ENCODE measurements around the gene ATG10. TPM values are rescaled to one million over a fixed set of nuclear protein-coding genes. Genes with fewer than 3 reads are reported as not detected.

The ATG10 gene
- total RNA-seq, 1 donor from 2014 or later, result 8.9 TPM

DNA sequence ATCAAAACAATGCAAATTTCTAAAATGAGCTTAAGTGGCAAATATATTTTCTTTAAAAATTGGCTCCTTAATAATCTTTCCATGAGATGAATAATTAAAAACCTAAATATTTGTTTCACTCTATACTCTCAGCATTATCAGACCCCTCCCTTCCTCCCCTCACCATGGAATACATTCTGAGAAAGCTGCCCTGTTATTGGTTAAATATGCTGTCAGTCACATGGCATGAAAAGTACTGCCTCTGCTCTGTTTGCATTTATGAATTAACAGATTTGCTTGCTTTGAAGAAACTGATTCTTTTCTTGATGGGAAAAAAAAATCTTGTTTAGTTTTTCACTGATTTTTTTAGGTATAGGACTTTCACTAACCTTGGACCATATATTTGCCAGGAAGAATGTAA is 323.3 kb downstream of the ATG10 start:
- Mint-ChIP-seq H3K27me3 (ENCODE audit: low read depth) (no peaks in the 10 kb centered on the region), H3K9me3 (peaks cover 4% of the 10 kb centered on the region), H3K4me1 (ENCODE audit: low read depth) (peaks cover 1% of the 10 kb centered on the region), H3K4me3 (ENCODE audit: low read depth) (no peak overlapping the region), H3K27ac (no peak overlapping the region), H3K36me3 (ENCODE audit: low read depth) (no peaks in the 10 kb centered on the region)
- no peak for DNase-seq (ENCODE audit: low spot score)
- intact Hi-C loops (cut with micrococcal nuclease), result no loop called here

DNA sequence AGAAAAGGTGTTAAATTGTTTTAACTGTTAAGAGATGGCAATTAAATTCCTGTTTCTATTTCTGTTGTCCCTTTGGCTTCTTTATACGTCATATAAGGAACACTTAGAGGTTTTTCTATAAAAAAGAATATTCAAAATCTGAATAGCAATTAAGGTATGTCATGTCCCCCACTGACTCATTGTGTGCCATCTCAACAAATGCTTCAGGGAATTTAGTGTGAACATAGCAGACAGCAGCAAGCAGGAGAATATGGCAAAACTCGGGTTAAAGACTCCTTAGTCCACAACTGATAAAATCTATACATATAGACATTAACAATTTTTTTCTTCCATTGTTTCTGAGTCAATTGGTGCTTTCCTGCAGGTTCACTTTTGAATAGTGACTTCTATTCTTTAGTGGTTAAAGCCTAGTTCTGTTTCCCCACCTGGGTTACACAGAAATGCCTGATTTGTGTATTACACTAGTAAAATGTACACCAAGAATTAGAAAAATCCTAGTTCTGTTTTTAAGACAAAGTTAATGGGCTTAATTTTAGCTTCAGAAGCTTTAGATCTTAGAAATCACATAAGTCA is 324.2 kb downstream of the ATG10 start:
- intact Hi-C loops (cut with micrococcal nuclease), result no loop called here
- no peak overlapping the region for H3K4me3 Mint-ChIP-seq (ENCODE audit: low read depth)
- no peak for DNase-seq (ENCODE audit: low spot score)
- no peaks in the 10 kb centered on the region for H3K36me3 Mint-ChIP-seq (ENCODE audit: low read depth)
- peaks cover 1% of the 10 kb centered on the region for H3K4me1 Mint-ChIP-seq (ENCODE audit: low read depth)
- peaks cover 4% of the 10 kb centered on the region for H3K9me3 Mint-ChIP-seq
- H3K27ac Mint-ChIP-seq, result no peak overlapping the region
- no peaks in the 10 kb centered on the region for H3K27me3 Mint-ChIP-seq (ENCODE audit: low read depth)

DNA sequence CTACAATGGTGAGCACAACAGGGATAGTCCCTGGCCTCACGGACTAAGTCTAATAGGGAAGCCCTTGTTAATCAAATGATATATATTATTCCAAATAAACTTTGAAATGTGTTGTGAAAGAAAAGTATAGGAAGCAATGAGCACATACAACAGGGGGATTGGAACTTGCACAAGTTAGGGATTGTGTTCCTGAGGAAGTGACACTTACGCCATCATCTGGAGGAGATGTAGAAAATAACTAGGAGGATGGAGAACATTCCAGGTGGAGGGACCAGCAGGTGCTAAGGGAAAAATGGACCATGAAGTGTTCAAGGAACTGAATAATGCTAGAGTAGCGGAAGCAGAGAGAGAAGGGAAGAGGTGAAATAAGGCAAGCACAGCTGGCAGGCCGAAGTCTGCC is 325.1 kb downstream of the ATG10 start:
- Mint-ChIP-seq H3K4me1 (ENCODE audit: low read depth) (peaks cover 1% of the 10 kb centered on the region), H3K27me3 (ENCODE audit: low read depth) (no peaks in the 10 kb centered on the region), H3K36me3 (ENCODE audit: low read depth) (no peaks in the 10 kb centered on the region), H3K27ac (no peak overlapping the region), H3K4me3 (ENCODE audit: low read depth) (no peak overlapping the region), H3K9me3 (peaks cover 4% of the 10 kb centered on the region)
- no peak for DNase-seq (ENCODE audit: low spot score)
- intact Hi-C loops (cut with micrococcal nuclease), result no loop called here

DNA sequence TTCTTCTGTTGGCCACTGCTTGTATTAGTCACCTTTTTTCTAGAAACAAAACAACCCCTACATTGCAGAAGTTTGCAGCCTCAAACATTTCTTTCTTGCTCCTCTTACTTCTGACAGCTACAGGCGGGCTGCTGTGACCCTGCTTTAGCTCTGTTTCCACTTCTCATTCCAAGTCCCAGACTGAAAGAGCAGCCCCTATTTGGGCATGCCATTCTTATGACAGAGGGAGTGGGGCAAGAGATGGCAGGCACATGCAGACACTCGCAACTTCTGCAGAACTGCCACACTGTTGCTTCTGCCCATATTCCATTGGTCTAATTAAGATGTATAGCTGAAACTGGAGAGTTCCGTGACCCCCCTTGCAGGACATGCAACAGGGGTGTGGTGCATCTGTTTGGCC is 325.9 kb downstream of the ATG10 start:
- Mint-ChIP-seq H3K4me1 (ENCODE audit: low read depth) (peaks cover 1% of the 10 kb centered on the region), H3K9me3 (peaks cover 4% of the 10 kb centered on the region), H3K4me3 (ENCODE audit: low read depth) (no peak overlapping the region), H3K27ac (no peak overlapping the region), H3K27me3 (ENCODE audit: low read depth) (no peaks in the 10 kb centered on the region), H3K36me3 (ENCODE audit: low read depth) (no peaks in the 10 kb centered on the region)
- intact Hi-C loops (cut with micrococcal nuclease), result no loop called here
- no peak for DNase-seq (ENCODE audit: low spot score)

DNA sequence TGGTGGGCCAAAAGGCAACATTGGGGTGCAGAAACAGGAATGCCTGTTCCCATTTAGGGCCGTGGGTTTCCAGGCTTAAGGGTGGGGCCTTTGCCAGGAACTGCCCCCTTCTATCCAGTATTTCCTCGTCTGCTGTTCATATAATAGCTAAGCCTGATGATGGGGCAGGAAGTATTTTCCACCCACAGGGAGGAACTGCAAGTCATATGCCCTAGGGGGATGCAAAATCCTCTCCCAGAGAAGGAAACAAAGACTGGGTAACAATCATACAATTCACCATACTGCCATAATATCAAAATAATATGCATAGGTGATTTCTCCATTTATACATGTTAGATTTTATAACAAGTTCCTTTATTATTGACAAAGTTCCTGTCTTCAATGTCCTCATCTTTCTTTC is 326.8 kb downstream of the ATG10 start:
- no peak overlapping the region for H3K4me3 Mint-ChIP-seq (ENCODE audit: low read depth)
- no peak for DNase-seq (ENCODE audit: low spot score)
- intact Hi-C loops (cut with micrococcal nuclease), result no loop called here
- H3K36me3 Mint-ChIP-seq (ENCODE audit: low read depth), result no peaks in the 10 kb centered on the region
- H3K9me3 Mint-ChIP-seq, result peaks cover 4% of the 10 kb centered on the region
- no peaks in the 10 kb centered on the region for H3K27me3 Mint-ChIP-seq (ENCODE audit: low read depth)
- H3K4me1 Mint-ChIP-seq (ENCODE audit: low read depth), result peaks cover 1% of the 10 kb centered on the region
- no peak overlapping the region for H3K27ac Mint-ChIP-seq

DNA sequence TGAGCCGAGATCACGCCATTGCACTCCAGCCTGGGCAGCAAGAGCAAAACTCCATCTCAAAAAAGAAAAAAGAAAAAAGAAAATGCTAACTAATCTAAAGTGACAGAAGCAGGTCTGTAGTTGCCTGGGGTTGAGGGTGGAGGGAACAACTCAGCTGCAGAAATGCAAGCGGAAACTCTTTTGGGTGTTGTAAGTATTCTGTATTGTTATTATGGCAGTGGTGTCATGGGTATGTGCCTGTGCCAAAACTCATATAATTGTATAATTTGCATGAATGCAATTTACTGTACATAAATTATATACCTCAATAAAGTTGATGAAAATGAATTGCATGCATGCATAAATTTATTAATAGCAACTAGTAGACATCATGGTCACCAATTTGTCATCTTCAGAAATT is 329.4 kb downstream of the ATG10 start:
- no peak overlapping the region for H3K27ac Mint-ChIP-seq
- no peaks in the 10 kb centered on the region for H3K27me3 Mint-ChIP-seq (ENCODE audit: low read depth)
- no peak for DNase-seq (ENCODE audit: low spot score)
- H3K9me3 Mint-ChIP-seq, result peaks cover 4% of the 10 kb centered on the region
- H3K4me1 Mint-ChIP-seq (ENCODE audit: low read depth), result no peaks in the 10 kb centered on the region
- intact Hi-C loops (cut with micrococcal nuclease), result no loop called here
- H3K4me3 Mint-ChIP-seq (ENCODE audit: low read depth), result no peak overlapping the region
- no peaks in the 10 kb centered on the region for H3K36me3 Mint-ChIP-seq (ENCODE audit: low read depth)

Other genes starting within 250 kb of the ATG10 start
- 24.3 and 29.5 TPM in 2 replicates for gene SSBP2, start 220.9 kb upstream of the ATG10 start, total RNA-seq

All from activated T-helper 2 cell treated with anti-CD3 and anti-CD28 coated beads, Interferon-gamma antibody, Interleukin-2, Interleukin-4, amounts not matched to agents 10 μg/mL and 5 μg/mL and 100 μg/mL, durations not matched to agents 14 hours and 24 hours and 36 hours (primary cell).